MG63 (cell line): ENCODE measurements around the gene KCNE1. TPM values are rescaled to one million over a fixed set of nuclear protein-coding genes. Genes with fewer than 3 reads are reported as not detected.
"Not testable (repeated sequence)": the region's sequence is repeated elsewhere in the genome, so short reads cannot be mapped to it uniquely, and the experiment has no call there.

Experiments
- DNase-seq: peaks from one replicate; pipeline ENCODE4 v3.0.0-alpha.2; 2020
- H3K27me3 ChIP-seq: fragments of 250-450 bp; sonication (Bioruptor Pico); 2 replicates; pipeline ENCODE4 v1.5.1; 2020; ENCODE audit warnings: mild to moderate bottlenecking, moderate library complexity
- H3K36me3 ChIP-seq: fragments of 250-450 bp; sonication (Bioruptor Pico); 2 replicates; pipeline ENCODE4 v1.5.1; 2020; ENCODE audit warnings: mild to moderate bottlenecking, moderate library complexity
- H3K4me3 ChIP-seq: fragments of 250-450 bp; sonication (Bioruptor Pico); 2 replicates; pipeline ENCODE4 v1.5.1; 2020; ENCODE audit warnings: mild to moderate bottlenecking, moderate library complexity
- H3K9me3 ChIP-seq: fragments of 250-450 bp; sonication (Bioruptor Pico); 2 replicates; pipeline ENCODE4 v1.5.1; 2020; ENCODE audit warnings: mild to moderate bottlenecking, moderate library complexity
- total RNA-seq: library from RNA; depleted of rRNA; stranded (reverse); fragments of >200 nt; shearing (Covaris generic); gene quantifications from 2 replicates; pipeline ENCODE4 v1.2.3, GENCODE V29; 2014; ENCODE audit warnings: low replicate concordance

The KCNE1 gene
- total RNA-seq, 1 experiment from 2014 or later, result not detected

GRCh38 chr21:34500191-34500590 lies 11.8 kb downstream of the KCNE1 start:
- peaks cover 6% of the 10 kb centered on the region for H3K9me3 ChIP-seq
- no peak overlapping the region for H3K4me3 ChIP-seq
- DNase-seq, result no peak
- no peaks in the 10 kb centered on the region for H3K36me3 ChIP-seq
- no peaks in the 10 kb centered on the region; the same call in 1 of the 2 replicates for H3K27me3 ChIP-seq

DNA sequence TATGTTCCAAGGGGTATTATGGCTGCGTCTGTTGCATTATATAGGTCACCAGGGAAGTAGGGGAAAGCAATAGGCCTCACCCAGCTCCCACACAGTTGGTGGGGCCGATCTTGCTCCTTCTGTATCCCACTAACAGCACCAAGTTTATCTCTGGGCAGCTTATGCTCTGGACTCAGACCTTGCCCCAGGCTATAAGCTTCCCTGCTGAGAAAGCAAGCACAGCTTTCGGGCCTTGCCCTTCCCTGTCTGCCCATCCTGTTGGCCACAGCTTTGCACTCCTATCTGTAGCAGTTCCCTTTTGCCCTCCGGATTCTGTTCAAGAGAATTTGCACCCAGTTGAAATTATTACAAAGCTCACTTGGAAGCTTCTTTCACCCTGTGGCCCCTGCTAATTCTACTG lies 12.9 kb downstream of the KCNE1 start:
- no peak for DNase-seq
- no peaks in the 10 kb centered on the region; the same call in 1 of the 2 replicates for H3K27me3 ChIP-seq
- H3K9me3 ChIP-seq, result peaks cover 6% of the 10 kb centered on the region
- no peaks in the 10 kb centered on the region for H3K36me3 ChIP-seq
- no peak overlapping the region for H3K4me3 ChIP-seq

DNA sequence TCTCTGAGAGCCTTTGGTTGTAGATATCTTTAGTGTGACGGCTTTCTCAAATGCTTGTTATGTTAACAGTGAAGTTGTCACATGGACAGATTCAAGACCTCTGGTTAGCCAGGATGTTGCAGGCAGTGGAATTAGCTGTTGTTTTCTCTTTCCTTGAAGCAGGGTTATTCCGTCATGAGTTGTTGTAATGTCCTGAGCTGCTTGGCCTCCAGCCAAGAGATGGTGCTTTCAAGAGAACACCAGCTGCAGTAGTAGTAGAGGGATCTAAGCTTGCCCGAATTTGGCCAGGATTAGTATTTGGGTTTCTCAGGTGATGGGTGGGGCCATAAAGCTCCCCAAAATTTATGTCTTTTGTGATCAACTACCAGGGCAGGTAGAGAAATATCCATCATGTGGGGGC lies 13.4 kb downstream of the KCNE1 start:
- no peaks in the 10 kb centered on the region; the same call in 1 of the 2 replicates for H3K27me3 ChIP-seq
- H3K9me3 ChIP-seq, result peaks cover 6% of the 10 kb centered on the region
- H3K36me3 ChIP-seq, result no peaks in the 10 kb centered on the region
- H3K4me3 ChIP-seq, result no peak overlapping the region
- no peak for DNase-seq

GRCh38 chr21:34483854-34484253 lies 28.2 kb downstream of the KCNE1 start:
- H3K9me3 ChIP-seq, result not testable (repeated sequence)

GRCh38 chr21:34483435-34483834 lies 28.6 kb downstream of the KCNE1 start:
- not testable (repeated sequence) for H3K27me3 ChIP-seq, H3K9me3 ChIP-seq, H3K4me3 ChIP-seq, H3K36me3 ChIP-seq, DNase-seq

More at GRCh38 chr21:34483854-34484253, 28.2 kb downstream of the KCNE1 start:
- not testable (repeated sequence) for H3K36me3 ChIP-seq, DNase-seq, H3K27me3 ChIP-seq, H3K4me3 ChIP-seq

DNA sequence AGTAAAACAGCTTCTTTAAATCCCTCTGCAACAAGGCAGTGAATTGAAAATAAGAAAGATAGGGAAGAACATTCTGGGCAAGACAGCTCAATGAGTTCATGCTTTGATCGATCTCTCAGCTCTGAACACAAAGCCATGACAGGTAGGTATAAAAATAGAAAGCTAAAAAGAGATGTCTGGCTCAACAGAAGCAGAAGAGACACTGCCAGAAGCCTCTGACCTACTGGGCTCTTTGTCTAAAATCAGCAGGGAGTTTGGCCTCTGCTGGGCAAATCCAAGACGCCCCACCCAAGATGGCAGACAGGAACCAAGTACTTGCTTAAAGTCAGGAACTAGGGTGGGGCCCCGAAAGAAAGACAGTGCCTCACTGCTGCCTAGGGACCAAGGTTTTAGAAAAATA lies 44.7 kb downstream of the KCNE1 start:
- not testable (repeated sequence) for H3K27me3 ChIP-seq, DNase-seq, H3K4me3 ChIP-seq, H3K36me3 ChIP-seq, H3K9me3 ChIP-seq

GRCh38 chr21:34459426-34459825 lies 52.6 kb downstream of the KCNE1 start:
- not testable (repeated sequence) for H3K27me3 ChIP-seq, H3K36me3 ChIP-seq, H3K4me3 ChIP-seq, H3K9me3 ChIP-seq, DNase-seq

- not testable (repeated sequence) for DNase-seq, H3K4me3 ChIP-seq, H3K9me3 ChIP-seq, H3K27me3 ChIP-seq, H3K36me3 ChIP-seq
Observed at GRCh38 chr21:34458266-34458665, 53.7 kb downstream of the KCNE1 start.

DNA sequence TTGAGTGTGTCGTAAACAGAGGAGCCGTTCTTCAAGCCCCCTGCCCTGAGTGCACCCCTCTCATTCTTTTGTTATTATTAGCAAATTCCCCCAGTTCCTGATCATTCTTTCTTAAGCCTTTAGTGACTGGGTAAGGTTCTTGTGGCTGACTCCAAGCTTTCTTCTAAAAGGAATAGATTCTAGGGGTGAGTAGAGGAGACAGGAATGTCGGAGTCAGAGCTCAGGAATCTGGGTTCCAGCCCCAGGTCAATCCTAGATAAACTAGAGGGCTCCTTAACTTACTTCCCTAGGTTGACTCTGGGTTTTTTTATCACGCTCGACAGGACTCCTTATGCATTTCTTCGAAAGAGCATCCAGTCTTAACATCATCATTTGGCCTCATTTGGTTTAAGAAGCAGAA lies 55.8 kb downstream of the KCNE1 start:
- H3K27me3 ChIP-seq, H3K4me3 ChIP-seq, H3K36me3 ChIP-seq, DNase-seq, H3K9me3 ChIP-seq: not testable (repeated sequence)

DNA sequence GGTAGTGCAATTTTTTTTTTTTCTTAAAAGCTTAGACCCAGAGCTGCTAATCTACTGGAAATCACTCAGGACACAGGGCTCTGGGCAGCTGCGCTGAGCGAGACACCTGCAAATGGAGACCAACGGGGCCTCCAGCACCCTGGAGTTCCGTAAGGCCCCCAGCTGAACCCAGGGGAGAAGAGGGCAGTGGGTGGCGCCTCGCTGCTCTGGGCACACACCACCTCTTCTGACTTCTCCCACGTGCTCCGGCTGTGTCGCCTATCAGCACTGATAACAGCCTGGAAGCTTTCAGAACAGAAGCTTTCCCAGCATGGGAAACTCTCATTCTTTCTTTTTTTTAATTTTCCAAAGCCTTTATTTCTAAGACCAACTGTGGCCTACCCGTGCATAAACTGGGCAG lies 56.4 kb downstream of the KCNE1 start:
- not testable (repeated sequence) for H3K27me3 ChIP-seq, H3K9me3 ChIP-seq, H3K4me3 ChIP-seq, H3K36me3 ChIP-seq, DNase-seq

DNA sequence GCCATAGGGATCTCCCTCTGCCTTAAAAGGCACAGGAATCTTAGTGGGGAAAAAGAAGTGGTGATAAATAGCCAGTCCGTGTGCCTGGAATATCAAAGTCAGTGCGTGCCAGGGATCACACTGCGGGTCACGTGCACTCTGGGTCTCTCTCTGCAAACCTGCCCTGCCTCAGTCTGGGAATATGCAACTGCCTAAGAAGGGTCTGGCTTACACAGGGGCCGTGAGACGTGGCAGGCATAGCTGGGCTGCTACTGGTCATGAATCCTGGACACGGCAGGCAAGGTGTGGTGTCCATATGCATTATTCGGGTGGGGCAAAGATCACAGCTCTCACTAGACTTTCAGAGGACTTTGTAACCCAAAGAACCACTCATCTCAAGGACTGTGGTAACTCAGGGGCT lies 65.0 kb downstream of the KCNE1 start:
- not testable (repeated sequence) for H3K9me3 ChIP-seq

DNA sequence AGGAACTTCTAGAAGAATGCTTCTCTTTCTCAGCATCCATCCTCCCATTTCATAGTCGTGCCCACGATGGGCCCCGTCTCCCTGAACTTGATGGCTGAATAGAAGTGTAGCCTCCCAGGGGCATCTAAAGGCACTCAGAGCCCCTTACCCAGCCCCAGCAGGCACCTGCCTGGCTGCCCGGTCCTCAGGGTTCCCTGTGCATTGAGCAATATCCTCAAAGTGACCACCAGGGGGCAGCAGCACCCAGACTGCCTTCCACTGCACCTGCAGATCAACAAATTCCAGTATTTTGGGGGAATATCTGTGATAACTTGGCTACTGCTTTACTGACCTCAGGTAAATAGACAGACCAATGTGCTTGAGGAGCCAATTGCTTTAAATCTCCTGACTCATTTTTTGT lies 68.5 kb downstream of the KCNE1 start:
- H3K4me3 ChIP-seq, H3K36me3 ChIP-seq, H3K9me3 ChIP-seq, H3K27me3 ChIP-seq, DNase-seq: not testable (repeated sequence)

More for the DNA sequence above, 65.0 kb downstream of the KCNE1 start:
- not testable (repeated sequence) for H3K27me3 ChIP-seq, H3K36me3 ChIP-seq, H3K4me3 ChIP-seq, DNase-seq

DNA sequence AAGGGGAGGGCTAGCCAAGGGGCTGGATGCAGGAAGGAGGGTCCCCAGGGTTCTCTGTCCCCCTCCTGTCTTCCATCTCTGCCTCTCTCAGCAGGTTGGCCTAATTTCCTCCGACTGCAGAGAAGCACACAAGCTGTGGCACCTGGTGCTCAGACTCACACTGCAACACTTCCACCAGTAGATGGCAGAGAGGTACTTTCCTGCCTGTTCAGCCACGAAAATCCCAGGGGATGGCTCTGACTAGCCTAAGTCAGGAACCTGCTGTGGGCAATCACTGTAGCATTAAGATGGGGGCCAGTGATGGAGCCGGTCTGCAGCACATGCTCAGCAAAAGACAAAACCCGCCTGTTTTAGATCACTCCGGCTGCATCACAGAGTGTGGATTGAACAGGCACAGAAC lies 82.3 kb downstream of the KCNE1 start:
- H3K27me3 ChIP-seq, DNase-seq, H3K36me3 ChIP-seq, H3K4me3 ChIP-seq, H3K9me3 ChIP-seq: not testable (repeated sequence)

GRCh38 chr21:34428441-34428840 lies 83.6 kb downstream of the KCNE1 start:
- H3K4me3 ChIP-seq, H3K36me3 ChIP-seq, H3K9me3 ChIP-seq, H3K27me3 ChIP-seq, DNase-seq: not testable (repeated sequence)

DNA sequence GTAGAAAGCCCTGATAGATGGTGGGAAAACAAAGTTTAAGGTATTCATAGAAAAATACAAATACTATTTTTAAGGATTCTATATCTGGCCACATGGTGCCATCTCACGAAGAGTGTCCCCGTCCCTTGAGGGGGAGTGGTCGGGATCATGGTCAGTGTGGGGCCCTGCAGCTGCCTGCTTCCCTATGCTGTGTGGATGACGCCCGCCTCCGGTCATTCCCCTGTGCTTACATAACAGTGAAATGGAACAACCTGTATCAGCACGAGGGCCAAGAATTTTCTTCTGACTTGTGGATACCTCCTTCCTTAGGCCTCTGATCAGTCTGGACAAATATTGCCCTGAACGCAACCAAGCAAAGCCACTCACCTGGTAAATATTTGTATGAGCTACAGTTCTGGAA lies 84.7 kb downstream of the KCNE1 start:
- H3K36me3 ChIP-seq, H3K27me3 ChIP-seq, H3K9me3 ChIP-seq, H3K4me3 ChIP-seq, DNase-seq: not testable (repeated sequence)

DNA sequence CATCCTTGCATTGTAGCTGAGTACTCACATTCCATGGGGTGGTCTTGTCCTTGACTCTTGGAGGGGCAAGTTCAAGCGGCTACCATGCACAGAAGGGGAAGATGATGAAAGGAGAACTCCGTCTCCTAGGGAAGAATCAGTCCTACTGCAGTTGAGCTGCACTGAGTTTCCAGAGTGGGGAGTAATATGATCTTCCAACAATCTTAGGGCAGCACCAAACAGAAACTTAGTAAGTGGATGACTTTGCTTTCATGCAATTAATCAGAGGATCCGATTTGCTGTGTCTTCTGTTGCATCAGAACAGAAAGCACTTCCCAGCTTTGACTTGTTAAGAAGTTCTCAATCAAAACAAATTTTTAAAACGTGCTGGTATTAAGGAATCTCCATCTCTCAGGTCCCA lies 88.2 kb downstream of the KCNE1 start, which contains the start of gene SMIM34:
Gene SMIM34 (minus strand): TSS at position 147 of the 400 bp plus-strand sequence. CDS start 112 bp downstream, at position 35.
- not testable (repeated sequence) for H3K9me3 ChIP-seq, H3K36me3 ChIP-seq, H3K27me3 ChIP-seq, DNase-seq, H3K4me3 ChIP-seq

DNA sequence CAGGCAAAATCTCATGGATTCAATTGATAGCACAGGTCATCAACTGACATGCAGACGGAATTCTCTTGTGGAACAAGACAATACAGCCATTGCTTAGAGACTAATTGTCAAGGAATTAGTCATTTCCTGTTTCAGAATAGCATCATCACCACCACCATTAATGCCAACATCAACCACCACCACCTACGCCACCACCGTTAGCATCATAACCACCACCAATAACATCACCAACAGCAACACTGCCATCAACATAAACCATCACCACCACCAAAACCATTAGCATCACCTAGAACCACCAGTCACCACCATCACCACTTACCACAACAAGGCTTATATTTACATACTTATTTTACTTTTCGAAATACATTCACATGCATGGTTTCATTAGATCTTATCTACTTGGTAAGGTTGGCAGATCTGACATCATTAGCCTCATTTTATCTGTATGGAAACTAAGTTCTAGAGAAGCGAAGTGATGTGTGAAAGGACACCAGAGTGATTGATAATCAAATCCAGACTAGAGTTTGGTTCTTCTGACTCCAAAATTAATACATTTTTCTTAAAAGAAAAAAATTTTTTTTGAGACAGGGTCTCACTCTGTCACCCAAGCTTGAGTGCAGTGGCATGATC lies 94.4 kb downstream of the KCNE1 start:
- H3K4me3 ChIP-seq, H3K9me3 ChIP-seq, H3K36me3 ChIP-seq, DNase-seq, H3K27me3 ChIP-seq: not testable (repeated sequence)

DNA sequence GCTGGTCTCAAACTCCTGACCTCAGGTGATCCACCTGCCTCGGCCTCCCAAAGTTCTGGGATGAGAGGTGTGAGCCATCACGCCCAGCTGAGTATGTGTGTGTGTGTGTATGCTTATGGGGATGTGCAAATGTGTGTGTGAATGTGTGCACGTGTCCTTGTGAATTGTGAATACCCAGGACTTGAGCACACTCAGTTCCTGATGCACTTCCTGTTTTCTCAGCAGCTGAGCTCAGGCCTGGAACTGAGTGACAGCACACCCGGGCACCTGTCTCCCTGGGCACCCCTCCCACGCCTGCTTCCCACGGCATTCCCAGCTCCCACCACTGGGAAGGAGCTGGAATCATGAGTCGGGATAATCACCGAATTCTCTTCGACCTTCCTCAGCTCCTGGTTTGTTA lies 104.7 kb downstream of the KCNE1 start:
- H3K27me3 ChIP-seq, H3K9me3 ChIP-seq, DNase-seq, H3K4me3 ChIP-seq, H3K36me3 ChIP-seq: not testable (repeated sequence)

- not testable (repeated sequence) for H3K36me3 ChIP-seq, H3K4me3 ChIP-seq, DNase-seq, H3K27me3 ChIP-seq, H3K9me3 ChIP-seq
Observed at GRCh38 chr21:34406676-34407075, 105.3 kb downstream of the KCNE1 start.
